Measurements from ENCODE around the gene MEOX2.

Gene MEOX2

GRCh38 chr7:15686295-15686956 is at the start of gene MEOX2:
Gene MEOX2, minus strand, starts transcription at chr7:15686683. Its CDS starts 281 bp downstream, at chr7:15686402.
- DNase-seq, result no peak

- no peak for DNase-seq
These were observed 43.3 kb upstream of the MEOX2 start for GRCh38 chr7:15729746-15730145.

GRCh38 chr7:15725051-15725450 is 38.6 kb upstream of the MEOX2 start:
- no peak for DNase-seq

- no peak for DNase-seq
These were observed 37.4 kb upstream of the MEOX2 start for GRCh38 chr7:15723841-15724240.

GRCh38 chr7:15720849-15721471 is 34.5 kb upstream of the MEOX2 start:
- no peak for DNase-seq

- DNase-seq, result no peak
These were observed 32.8 kb upstream of the MEOX2 start for GRCh38 chr7:15719311-15719710.

GRCh38 chr7:15715435-15715834 is 29.0 kb upstream of the MEOX2 start:
- DNase-seq, result no peak

- DNase-seq, result no peak
These were observed 23.5 kb upstream of the MEOX2 start for GRCh38 chr7:15709978-15710377.

GRCh38 chr7:15707570-15707969 is 21.1 kb upstream of the MEOX2 start:
- DNase-seq, result no peak

GRCh38 chr7:15703732-15704131 is 17.2 kb upstream of the MEOX2 start:
- DNase-seq, result no peak

- DNase-seq, result no peak
These were observed 6.1 kb upstream of the MEOX2 start for GRCh38 chr7:15692501-15693020.

GRCh38 chr7:15688911-15689310 is 2.4 kb upstream of the MEOX2 start:
- no peak for DNase-seq

- DNase-seq, result no peak
These were observed 1.8 kb upstream of the MEOX2 start for GRCh38 chr7:15688279-15688626.

- DNase-seq, result no peak
These were observed 1.2 kb upstream of the MEOX2 start for GRCh38 chr7:15687546-15688278.

- no peak for DNase-seq
These were observed 568 bp upstream of the MEOX2 start for GRCh38 chr7:15686957-15687545.

GRCh38 chr7:15685358-15686294 is 857 bp downstream of the MEOX2 start:
- DNase-seq, result peak; percentile 55

GRCh38 chr7:15684871-15685270 is 1.6 kb downstream of the MEOX2 start:
- no peak for DNase-seq

GRCh38 chr7:15684111-15684800 is 2.2 kb downstream of the MEOX2 start:
- no peak for DNase-seq

GRCh38 chr7:15682751-15683245 is 3.7 kb downstream of the MEOX2 start:
- no peak for DNase-seq

GRCh38 chr7:15682111-15682510 is 4.4 kb downstream of the MEOX2 start:
- DNase-seq, result no peak

- no peak for DNase-seq
These were observed 4.9 kb downstream of the MEOX2 start for GRCh38 chr7:15681631-15682030.

- no peak for DNase-seq
These were observed 5.3 kb downstream of the MEOX2 start for GRCh38 chr7:15681186-15681585.

Data from NCI-H2171 (cell line).